AG04449 (cell line): ENCODE measurements around the gene DPH7.
A peak's percentile ranks its signal among the peaks of the same experiment; 100 is the strongest.
"Not testable (repeated sequence)": the region's sequence is repeated elsewhere in the genome, so short reads cannot be mapped to it uniquely, and the experiment has no call there.

Experiments used
- CTCF ChIA-PET: fragments of 350-600 bp; formaldehyde crosslinking; extraction: SDS; loops from one replicate; lab custom pipeline; 2021; ENCODE audit warnings: antibody characterized with exemption; lab: Yijun Ruan, JAX
- POLR2A ChIA-PET: fragments of 400-600, 350-600 bp; formaldehyde crosslinking; extraction: SDS; loops from one replicate; lab custom pipeline; 2020; ENCODE audit warnings: antibody characterized with exemption, inconsistent platforms; lab: Yijun Ruan, JAX
- DNase-seq: peaks from one replicate; pipeline ENCODE4 v3.0.0-alpha.2; 2010; ENCODE audit warnings: low read depth, low spot score
- H3K4me3 ChIP-seq: 2 replicates; pipeline ENCODE4 v1.5.1; 2011; ENCODE audit warnings: low read depth, mild to moderate bottlenecking, control low read depth, low read length
- CTCF ChIP-seq: IDR thresholded peaks from one replicate; pipeline ENCODE4 v1.5.1; 2011; ENCODE audit warnings: mild to moderate bottlenecking, moderate library complexity, low read length, control low read depth, inconsistent platforms; ENCODE audit not compliant: insufficient read depth; ENCODE audit errors: missing control alignments

DPH7 gene

DNA sequence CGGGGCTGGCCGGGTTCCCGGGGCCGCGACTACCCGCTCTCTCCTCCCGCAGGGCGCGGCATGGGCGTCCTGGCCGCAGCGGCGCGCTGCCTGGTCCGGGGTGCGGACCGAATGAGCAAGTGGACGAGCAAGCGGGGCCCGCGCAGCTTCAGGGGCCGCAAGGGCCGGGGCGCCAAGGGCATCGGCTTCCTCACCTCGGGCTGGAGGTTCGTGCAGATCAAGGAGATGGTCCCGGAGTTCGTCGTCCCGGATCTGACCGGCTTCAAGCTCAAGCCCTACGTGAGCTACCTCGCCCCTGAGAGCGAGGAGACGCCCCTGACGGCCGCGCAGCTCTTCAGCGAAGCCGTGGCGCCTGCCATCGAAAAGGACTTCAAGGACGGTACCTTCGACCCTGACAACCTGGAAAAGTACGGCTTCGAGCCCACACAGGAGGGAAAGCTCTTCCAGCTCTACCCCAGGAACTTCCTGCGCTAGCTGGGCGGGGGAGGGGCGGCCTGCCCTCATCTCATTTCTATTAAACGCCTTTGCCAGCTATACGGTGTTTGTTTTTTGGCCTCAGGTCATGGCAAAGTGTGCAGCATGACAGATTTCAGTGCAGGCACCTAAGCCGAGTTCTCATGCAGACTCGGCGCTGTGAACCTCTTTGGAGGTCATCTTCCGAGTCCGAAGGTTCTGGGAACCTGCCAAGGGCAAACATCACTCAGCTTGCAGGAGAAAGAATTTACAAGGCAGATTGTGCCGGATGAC, 26.5 kb downstream of the DPH7 start:
- POLR2A ChIA-PET = interaction anchor here (0.6 to 1.8 kb wide), 4 partner anchors 24 to 93 kb away, joined by 3 to 7 read pairs (median 4); partner anchors contain the start of genes EHMT1 and NSMF
- TF ChIP-seq CTCF = no peak
- CTCF ChIA-PET = interaction anchor here (0.6 to 2.6 kb wide), 9 partner anchors 8 to 117 kb away, joined by 3 to 11 read pairs (median 4); partner anchors contain the start of gene DPH7
- H3K4me3 ChIP-seq = peak overlapping the region; percentile 75
- DNase-seq = no peak

DNA sequence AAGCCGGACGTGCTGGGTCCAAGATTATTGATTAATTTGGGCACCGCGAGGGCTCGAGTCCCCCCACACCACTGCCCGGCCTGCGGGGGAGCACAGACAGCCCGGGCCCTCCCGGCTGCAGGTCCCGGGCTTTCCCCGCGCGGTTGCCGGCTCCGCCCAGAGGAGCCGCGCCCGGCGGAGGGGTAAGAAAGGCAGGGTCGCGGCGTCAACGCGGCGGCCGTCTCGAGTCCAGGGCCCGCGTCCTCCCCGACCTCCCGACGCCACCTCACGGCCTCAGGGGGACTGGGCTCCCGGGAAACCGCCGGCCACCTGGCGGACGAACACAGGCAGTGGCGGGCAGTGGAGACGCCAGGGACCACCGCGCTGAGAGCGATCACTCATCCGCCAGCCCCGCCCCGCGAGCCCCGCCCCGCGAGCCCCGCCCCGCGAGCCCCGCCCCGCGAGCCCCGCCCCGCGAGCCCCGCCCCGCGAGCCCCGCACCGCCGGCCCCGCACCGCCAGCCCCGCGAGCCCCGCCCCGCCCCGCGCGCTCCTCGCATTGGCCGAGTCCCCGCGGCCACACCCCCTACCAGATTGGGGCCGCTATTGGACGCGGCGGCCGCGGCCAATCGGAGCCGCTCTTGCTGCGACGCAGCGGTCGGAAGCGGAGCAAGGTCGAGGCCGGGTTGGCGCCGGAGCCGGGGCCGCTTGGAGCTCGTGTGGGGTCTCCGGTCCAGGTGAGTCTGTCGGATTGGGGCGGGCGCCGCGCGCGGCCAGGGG, 27.3 kb downstream of the DPH7 start, which contains the start of gene MRPL41:
TSS of gene MRPL41 (plus strand) at position 616 of the 758 bp plus-strand sequence. CDS start 203 bp downstream, outside the sequence.
- POLR2A ChIA-PET = interaction anchor here (0.6 to 1.8 kb wide), 4 partner anchors 12 to 92 kb away, joined by 3 to 7 read pairs (median 4); partner anchors contain the start of gene NSMF
- peak within 1 kb of the TSS; percentile 75 for H3K4me3 ChIP-seq
- TF ChIP-seq CTCF = peak; percentile 90
- no peak for DNase-seq
- CTCF ChIA-PET = interaction anchor here (0.6 to 2.6 kb wide), 9 partner anchors 10 to 116 kb away, joined by 3 to 11 read pairs (median 4); partner anchors contain the start of gene DPH7

GRCh38 chr9:137550958-137551263, 27.8 kb downstream of the DPH7 start:
- peak overlapping the region; percentile 69 for H3K4me3 ChIP-seq
- POLR2A ChIA-PET = interaction anchor here (0.6 kb wide), 1 partner anchor 13 kb away, joined by 3 read pairs; no protein-coding TSS in a partner anchor
- DNase-seq = not testable (repeated sequence)
- CTCF ChIA-PET = interaction anchor here (1.2 to 2.6 kb wide), 4 partner anchors 8 to 29 kb away, joined by 3 to 11 read pairs (median 6); partner anchors contain the start of gene DPH7

DNA sequence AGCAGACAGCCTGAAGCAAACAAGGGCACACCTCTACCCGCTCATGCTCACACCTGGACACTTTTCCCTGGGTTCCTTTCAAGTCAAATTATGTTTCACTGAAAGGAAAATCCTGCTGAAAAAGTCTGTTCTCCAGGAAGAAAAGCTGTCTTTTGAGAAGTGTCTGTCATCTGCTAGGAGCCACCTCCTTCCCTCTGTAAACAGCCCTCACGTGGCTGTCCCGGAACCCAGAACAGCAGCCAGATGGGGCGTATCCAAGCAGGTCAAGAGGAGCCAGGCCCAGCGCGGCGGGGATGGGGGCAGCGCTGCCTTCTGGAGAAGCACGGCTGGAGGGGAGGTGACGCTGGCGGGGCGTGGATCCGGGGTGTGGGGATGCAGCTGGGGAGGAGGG, 28.5 kb downstream of the DPH7 start, which contains the start of gene PNPLA7:
TSS of gene PNPLA7 (minus strand) at position 172 of the 391 bp plus-strand sequence. CDS start 205 bp downstream, outside the sequence.
- ChIA-PET CTCF (interaction anchor here (1.2 to 2.6 kb wide), 4 partner anchors 8 to 29 kb away, joined by 3 to 11 read pairs (median 6); partner anchors contain the start of gene DPH7), POLR2A (no interaction called here)

DNA sequence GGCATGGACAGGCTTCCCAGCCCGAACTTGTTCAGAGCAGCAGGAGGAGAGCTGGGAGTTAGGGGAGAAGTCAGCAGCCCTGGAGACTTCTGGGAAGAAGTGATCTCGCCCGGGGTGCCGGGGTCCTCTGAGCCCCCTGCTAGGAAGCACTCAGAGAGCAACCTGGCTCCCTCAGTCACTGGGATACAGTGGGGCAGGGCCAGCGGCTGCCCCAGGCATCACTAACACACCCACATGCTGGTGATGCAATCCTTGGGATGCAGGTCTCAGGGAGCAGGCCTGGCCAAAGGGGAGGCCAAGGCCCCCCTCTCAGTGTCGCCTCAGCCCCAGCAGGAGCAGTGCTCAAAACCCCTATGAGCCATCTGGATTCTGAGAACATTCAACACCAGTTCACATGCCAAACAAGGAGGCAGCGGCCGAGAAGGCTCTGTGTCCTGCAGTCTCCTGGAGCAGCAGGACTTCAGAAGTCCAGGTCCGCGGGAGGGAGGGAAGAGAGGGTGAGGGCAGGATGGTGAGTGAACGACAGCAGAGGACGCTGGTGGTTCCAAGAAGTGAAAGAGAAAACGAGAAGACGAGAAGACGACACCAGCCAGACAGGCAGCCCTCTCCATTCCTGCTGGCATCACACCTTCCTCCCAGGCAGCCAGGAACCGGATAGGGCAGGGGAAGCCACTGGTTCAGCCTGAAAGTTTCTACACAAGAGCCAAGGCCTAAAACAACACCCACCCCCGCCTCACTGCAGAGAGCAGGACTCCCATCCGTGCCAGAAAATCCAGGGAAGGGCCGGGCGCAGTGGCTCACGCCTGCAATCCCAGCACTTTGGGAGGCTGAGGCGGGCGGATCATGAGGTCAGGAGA, 30.8 kb downstream of the DPH7 start:
- DNase-seq = no peak
- POLR2A ChIA-PET = no interaction called here
- CTCF ChIA-PET = interaction anchor here (1.2 kb wide), 1 partner anchor 13 kb away, joined by 5 read pairs; no protein-coding TSS in a partner anchor
- H3K4me3 ChIP-seq = no peak overlapping the region
- no peak for TF ChIP-seq CTCF

More for the DNA sequence above, 28.5 kb downstream of the DPH7 start, which contains the start of gene PNPLA7:
- DNase-seq = no peak
- TF ChIP-seq CTCF = no peak
- peak within 1 kb of the TSS; percentile 69 for H3K4me3 ChIP-seq

GRCh38 chr9:137545123-137545522, 33.6 kb downstream of the DPH7 start:
- TF ChIP-seq CTCF = no peak
- no peak overlapping the region for H3K4me3 ChIP-seq
- ChIA-PET POLR2A (no interaction called here), CTCF (interaction anchor here (0.9 to 2.1 kb wide), 5 partner anchors 8 to 20 kb away, joined by 4 to 16 read pairs (median 5); no protein-coding TSS in a partner anchor)
- DNase-seq = no peak
